GM23338 (cell line): Measurements from ENCODE around the gene RGL2. TPM values are rescaled to one million over a fixed set of nuclear protein-coding genes. Genes with fewer than 3 reads are reported as not detected.

Experiments used
- ATAC-seq: fragments of 200-7000 bp; cut with Tn5 transposase; 3 replicates; pipeline ENCODE4 v1.9.1; 2020
- DNase-seq: peaks from one replicate; pipeline ENCODE4 v3.0.0-alpha.2; 2015; ENCODE audit warnings: low spot score
- H2AFZ ChIP-seq: fragments of 200-600 bp; sonication (generic); 2 replicates; pipeline ENCODE4 v1.8.0; 2016; ENCODE audit warnings: antibody characterized with exemption, mild to moderate bottlenecking, moderate library complexity
- H3F3A ChIP-seq: fragments of 200-600 bp; sonication (generic); replicated peaks from 2 replicates; pipeline ENCODE4 v1.8.0; 2017; ENCODE audit warnings: antibody characterized with exemption, mixed run types, low read depth
- H3K27ac ChIP-seq: fragments of 200-600 bp; sonication (generic); 2 replicates; pipeline ENCODE4 v1.6.1; 2016; ENCODE audit warnings: low read depth
- H3K27me3 ChIP-seq: fragments of 200-600 bp; sonication (generic); 2 replicates; pipeline ENCODE4 v1.8.0; 2016; ENCODE audit warnings: mild to moderate bottlenecking, mixed run types, moderate library complexity; ENCODE audit not compliant: insufficient read depth
- H3K36me3 ChIP-seq: fragments of 200-600 bp; sonication (generic); 2 replicates; pipeline ENCODE4 v1.8.0; 2016; ENCODE audit warnings: mild to moderate bottlenecking; ENCODE audit not compliant: insufficient read depth
- H3K4me1 ChIP-seq: fragments of 200-600 bp; sonication (generic); 2 replicates; pipeline ENCODE4 v1.8.0; 2016; ENCODE audit warnings: mild to moderate bottlenecking, moderate library complexity; ENCODE audit not compliant: insufficient read depth
- H3K4me2 ChIP-seq: fragments of 200-600 bp; sonication (generic); 2 replicates; pipeline ENCODE4 v1.7.1; 2017; ENCODE audit warnings: mixed run types
- H3K4me3 ChIP-seq: fragments of 200-600 bp; sonication (generic); 2 replicates; pipeline ENCODE4 v1.6.1; 2016; ENCODE audit warnings: mixed run types
- H3K79me2 ChIP-seq: fragments of 200-600 bp; sonication (generic); replicated peaks from 2 replicates; pipeline ENCODE4 v1.8.0; 2017; ENCODE audit warnings: mild to moderate bottlenecking; ENCODE audit not compliant: insufficient read depth
- H3K9me2 ChIP-seq: fragments of 200-600 bp; sonication (generic); 2 replicates; pipeline ENCODE4 v1.8.0; 2017; ENCODE audit not compliant: insufficient read depth
- H4K20me1 ChIP-seq: fragments of 200-600 bp; sonication (generic); replicated peaks from 2 replicates; pipeline ENCODE4 v1.8.0; 2017; ENCODE audit warnings: mild to moderate bottlenecking; ENCODE audit not compliant: insufficient read depth
- H3K27ac Mint-ChIP-seq: 2 replicates; pipeline ENCODE4 v1.8.0; 2020; ENCODE audit warnings: inconsistent platforms, mild to moderate bottlenecking, moderate library complexity, mixed read lengths
- H3K27me3 Mint-ChIP-seq: 3 replicates; pipeline ENCODE4 v1.8.0; 2022; ENCODE audit warnings: low read depth, mild to moderate bottlenecking, moderate library complexity, mixed read lengths, inconsistent platforms; ENCODE audit not compliant: insufficient read depth, poor library complexity
- H3K36me3 Mint-ChIP-seq: 3 replicates; pipeline ENCODE4 v1.8.0; 2021; ENCODE audit warnings: low read depth, mild to moderate bottlenecking, inconsistent platforms, moderate library complexity, mixed read lengths
- H3K4me1 Mint-ChIP-seq: 3 replicates; pipeline ENCODE4 v1.8.0; 2020; ENCODE audit warnings: mild to moderate bottlenecking, inconsistent platforms, mixed read lengths
- H3K4me3 Mint-ChIP-seq: 3 replicates; pipeline ENCODE4 v1.8.0; 2021; ENCODE audit warnings: moderate library complexity, mild to moderate bottlenecking, inconsistent platforms, mixed read lengths
- H3K9me3 Mint-ChIP-seq: 3 replicates; pipeline ENCODE4 v1.8.0; 2020; ENCODE audit warnings: moderate library complexity, mild to moderate bottlenecking, inconsistent platforms, mixed read lengths
- CREB1 ChIP-seq: fragments of 250-450 bp; sonication (Bioruptor Pico); IDR thresholded peaks from 2 replicates; pipeline ENCODE4 v1.5.0; 2020; ENCODE audit warnings: low read depth, mild to moderate bottlenecking, moderate library complexity
- EZH2 ChIP-seq: fragments of 200-600 bp; sonication (generic); IDR thresholded peaks from one replicate; pipeline ENCODE4 v1.8.0; 2017; ENCODE audit warnings: antibody characterized with exemption, mild to moderate bottlenecking, low read depth; ENCODE audit not compliant: unreplicated experiment
- EZH2phosphoT487 ChIP-seq: fragments of 200-600 bp; sonication (generic); IDR thresholded peaks from one replicate; pipeline ENCODE4 v1.8.1; 2018; ENCODE audit warnings: antibody characterized with exemption; ENCODE audit not compliant: unreplicated experiment
- JUNB ChIP-seq: IDR thresholded peaks from one replicate; pipeline ENCODE4 v1.6.1; 2016; ENCODE audit warnings: antibody characterized with exemption; ENCODE audit not compliant: unreplicated experiment
- NANOG ChIP-seq: IDR thresholded peaks from 2 replicates; pipeline ENCODE4 v1.6.1; 2016; ENCODE audit warnings: antibody characterized with exemption, borderline replicate concordance
- POLR2AphosphoS5 ChIP-seq: IDR thresholded peaks from 2 replicates; pipeline ENCODE4 v1.6.1; 2016; ENCODE audit warnings: antibody characterized with exemption, low read depth
- STAT1 ChIP-seq: IDR thresholded peaks from one replicate; pipeline ENCODE4 v1.6.1; 2016; ENCODE audit warnings: antibody characterized with exemption; ENCODE audit not compliant: unreplicated experiment
- ZNF114 ChIP-seq: fragments of 250-450 bp; sonication (Bioruptor Pico); IDR thresholded peaks from 2 replicates; pipeline ENCODE4 v1.5.0; 2020; ENCODE audit warnings: mild to moderate bottlenecking, moderate library complexity
- ZNF331 ChIP-seq: fragments of 250-450 bp; sonication (Bioruptor Pico); IDR thresholded peaks from 2 replicates; pipeline ENCODE4 v1.5.0; 2020; ENCODE audit warnings: low read depth, mild to moderate bottlenecking, moderate library complexity
- polyA plus RNA-seq: library from polyadenylated mRNA; unstranded; fragments of >200 nt; fragmentation: Nextera tagmentation; extraction: Ambion mirVana; gene quantifications from 2 replicates; pipeline ENCODE4 v1.2.1, GENCODE V29; 2016
- total RNA-seq: library from RNA; depleted of rRNA; stranded (reverse); fragments of >200 nt; shearing (Covaris generic); gene quantifications from 2 replicates; pipeline ENCODE4 v1.2.3, GENCODE V29; 2014
- TF ChIP-seq, protein P1 (sequence below): IDR thresholded peaks from one replicate; pipeline ENCODE4 v1.6.1; 2018; ENCODE audit warnings: antibody characterized with exemption; ENCODE audit not compliant: unreplicated experiment
- TF ChIP-seq, protein P2 (sequence below): IDR thresholded peaks from 2 replicates; pipeline ENCODE4 v1.6.1; 2016; ENCODE audit warnings: antibody characterized with exemption

Gene RGL2
- total and polyA plus RNA-seq, 2 experiments from 2014 or later = 28.0 to 52.2 TPM

DNA sequence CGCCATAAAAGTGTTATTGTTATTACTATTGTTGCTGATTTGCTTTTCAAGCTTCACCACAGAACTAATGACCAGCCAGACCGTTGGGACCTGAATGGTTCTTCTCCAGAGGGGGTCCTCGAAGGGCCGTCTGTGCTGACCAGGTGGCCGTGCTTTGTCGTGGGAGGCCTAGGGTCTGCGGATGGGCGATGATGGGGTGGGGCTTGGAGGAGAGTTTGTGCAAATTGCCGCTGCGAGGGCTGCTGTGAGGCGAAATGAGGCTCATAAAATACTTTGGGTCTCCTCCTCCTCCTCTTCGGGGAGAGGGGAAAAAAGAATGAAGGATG lies 24.8 kb upstream of the RGL2 start:
- peak; percentile 43 for DNase-seq
- ATAC-seq = peak; percentile 6
- H3K27ac Mint-ChIP-seq = peak overlapping the region; percentile 97

DNA sequence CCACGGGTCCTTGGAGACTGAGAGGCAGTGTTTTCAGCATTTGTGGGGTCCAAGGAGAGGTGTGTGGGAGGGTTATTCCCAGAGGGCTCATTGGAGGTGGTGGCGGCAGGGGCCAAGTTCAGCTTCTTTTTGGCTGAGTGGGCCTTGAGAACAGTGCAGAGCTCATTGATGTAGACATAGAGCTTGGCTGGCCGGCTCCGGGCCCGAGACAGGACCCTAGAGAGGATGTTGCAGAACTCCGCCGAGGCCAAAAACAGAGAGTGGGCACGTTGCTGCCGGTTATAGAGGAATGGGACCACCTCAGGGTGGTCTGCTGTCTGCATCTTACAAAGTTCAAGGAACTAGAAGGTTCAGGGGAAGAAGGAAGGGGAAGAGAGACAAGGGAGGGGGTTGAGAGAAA lies 22.5 kb upstream of the RGL2 start:
- Histone ChIP-seq H3K27ac (peak overlapping the region; percentile 69; the same call in 1 of the 2 replicates), H3K4me3 (peak overlapping the region; percentile 80), H3K4me2 (peak overlapping the region; percentile 92), H3K27me3 (no peaks in the 10 kb centered on the region), H4K20me1 (peaks cover 11% of the 10 kb centered on the region), H2AFZ (no peak overlapping the region), H3K4me1 (peaks cover 45% of the 10 kb centered on the region), H3K79me2 (peaks cover 36% of the 10 kb centered on the region), H3F3A (peaks cover 20% of the 10 kb centered on the region), H3K36me3 (peaks cover 14% of the 10 kb centered on the region), H3K9me2 (no peaks in the 10 kb centered on the region)
- Mint-ChIP-seq H3K4me1 (peaks cover 63% of the 10 kb centered on the region), H3K27me3 (peaks cover 15% of the 10 kb centered on the region), H3K9me3 (no peaks in the 10 kb centered on the region; the same call in 1 of the 3 replicates), H3K4me3 (peak overlapping the region; percentile 90), H3K27ac (peak overlapping the region; percentile 92), H3K36me3 (peaks cover 42% of the 10 kb centered on the region)
- DNase-seq (no peak), ATAC-seq (no peak)
- no peak for TF ChIP-seq JUNB
- TF ChIP-seq, protein P1, sequence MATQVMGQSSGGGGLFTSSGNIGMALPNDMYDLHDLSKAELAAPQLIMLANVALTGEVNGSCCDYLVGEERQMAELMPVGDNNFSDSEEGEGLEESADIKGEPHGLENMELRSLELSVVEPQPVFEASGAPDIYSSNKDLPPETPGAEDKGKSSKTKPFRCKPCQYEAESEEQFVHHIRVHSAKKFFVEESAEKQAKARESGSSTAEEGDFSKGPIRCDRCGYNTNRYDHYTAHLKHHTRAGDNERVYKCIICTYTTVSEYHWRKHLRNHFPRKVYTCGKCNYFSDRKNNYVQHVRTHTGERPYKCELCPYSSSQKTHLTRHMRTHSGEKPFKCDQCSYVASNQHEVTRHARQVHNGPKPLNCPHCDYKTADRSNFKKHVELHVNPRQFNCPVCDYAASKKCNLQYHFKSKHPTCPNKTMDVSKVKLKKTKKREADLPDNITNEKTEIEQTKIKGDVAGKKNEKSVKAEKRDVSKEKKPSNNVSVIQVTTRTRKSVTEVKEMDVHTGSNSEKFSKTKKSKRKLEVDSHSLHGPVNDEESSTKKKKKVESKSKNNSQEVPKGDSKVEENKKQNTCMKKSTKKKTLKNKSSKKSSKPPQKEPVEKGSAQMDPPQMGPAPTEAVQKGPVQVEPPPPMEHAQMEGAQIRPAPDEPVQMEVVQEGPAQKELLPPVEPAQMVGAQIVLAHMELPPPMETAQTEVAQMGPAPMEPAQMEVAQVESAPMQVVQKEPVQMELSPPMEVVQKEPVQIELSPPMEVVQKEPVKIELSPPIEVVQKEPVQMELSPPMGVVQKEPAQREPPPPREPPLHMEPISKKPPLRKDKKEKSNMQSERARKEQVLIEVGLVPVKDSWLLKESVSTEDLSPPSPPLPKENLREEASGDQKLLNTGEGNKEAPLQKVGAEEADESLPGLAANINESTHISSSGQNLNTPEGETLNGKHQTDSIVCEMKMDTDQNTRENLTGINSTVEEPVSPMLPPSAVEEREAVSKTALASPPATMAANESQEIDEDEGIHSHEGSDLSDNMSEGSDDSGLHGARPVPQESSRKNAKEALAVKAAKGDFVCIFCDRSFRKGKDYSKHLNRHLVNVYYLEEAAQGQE = no peak
- TF ChIP-seq, protein P2, sequence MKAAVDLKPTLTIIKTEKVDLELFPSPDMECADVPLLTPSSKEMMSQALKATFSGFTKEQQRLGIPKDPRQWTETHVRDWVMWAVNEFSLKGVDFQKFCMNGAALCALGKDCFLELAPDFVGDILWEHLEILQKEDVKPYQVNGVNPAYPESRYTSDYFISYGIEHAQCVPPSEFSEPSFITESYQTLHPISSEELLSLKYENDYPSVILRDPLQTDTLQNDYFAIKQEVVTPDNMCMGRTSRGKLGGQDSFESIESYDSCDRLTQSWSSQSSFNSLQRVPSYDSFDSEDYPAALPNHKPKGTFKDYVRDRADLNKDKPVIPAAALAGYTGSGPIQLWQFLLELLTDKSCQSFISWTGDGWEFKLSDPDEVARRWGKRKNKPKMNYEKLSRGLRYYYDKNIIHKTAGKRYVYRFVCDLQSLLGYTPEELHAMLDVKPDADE = no peak
- TF ChIP-seq ZNF114 = no peak
- no peak for TF ChIP-seq EZH2phosphoT487
- TF ChIP-seq POLR2AphosphoS5 = no peak
- TF ChIP-seq ZNF331 (CRISPR knock-in tag) = no peak
- no peak for TF ChIP-seq EZH2
- TF ChIP-seq STAT1 = no peak
- TF ChIP-seq CREB1 = no peak

More for the DNA sequence above, 24.8 kb upstream of the RGL2 start:
- Histone ChIP-seq H3F3A (peaks cover 18% of the 10 kb centered on the region), H3K4me3 (peak overlapping the region; percentile 80), H3K27me3 (no peaks in the 10 kb centered on the region), H3K27ac (peak overlapping the region; percentile 72), H3K4me1 (peaks cover 35% of the 10 kb centered on the region), H3K4me2 (peak overlapping the region; percentile 92), H3K9me2 (no peaks in the 10 kb centered on the region), H3K36me3 (peaks cover 14% of the 10 kb centered on the region), H2AFZ (peak overlapping the region; percentile 65), H4K20me1 (peaks cover 11% of the 10 kb centered on the region), H3K79me2 (peaks cover 36% of the 10 kb centered on the region)
- peaks cover 35% of the 10 kb centered on the region for H3K36me3 Mint-ChIP-seq
- H3K9me3 Mint-ChIP-seq = no peaks in the 10 kb centered on the region
- no peak for TF ChIP-seq NANOG
- TF ChIP-seq ZNF114 = no peak
- no peak for TF ChIP-seq JUNB
- TF ChIP-seq, protein P2 = no peak
- peak overlapping the region; percentile 90 for H3K4me3 Mint-ChIP-seq
- peaks cover 49% of the 10 kb centered on the region for H3K4me1 Mint-ChIP-seq
- H3K27me3 Mint-ChIP-seq = peaks cover 14% of the 10 kb centered on the region
